Choroid plexus epithelial cell (primary cell): ENCODE measurements around the gene NRXN3.

Experiments
- DNase-seq: peaks from one replicate; pipeline ENCODE4 v3.0.0-alpha.2; 2010; ENCODE audit warnings: low read depth
- H3K4me3 ChIP-seq: 2 replicates; pipeline ENCODE4 v1.5.1; 2011; ENCODE audit warnings: low read depth, mild to moderate bottlenecking, control low read depth, low read length, moderate library complexity
- CTCF ChIP-seq: conservative IDR thresholded peaks from 2 replicates; pipeline ENCODE4 v1.5.1; 2011; ENCODE audit warnings: low read depth, mild to moderate bottlenecking, control low read depth, inconsistent platforms, low read length, moderate library complexity

Gene NRXN3

GRCh38 chr14:79177106-79177505 is 1006.9 kb downstream of the NRXN3 start:
- TF ChIP-seq CTCF, result no peak
- H3K4me3 ChIP-seq, result no peak overlapping the region
- no peak for DNase-seq

GRCh38 chr14:79178719-79179118 is 1008.5 kb downstream of the NRXN3 start:
- DNase-seq, result no peak
- H3K4me3 ChIP-seq, result no peak overlapping the region
- no peak for TF ChIP-seq CTCF

- no peak for TF ChIP-seq CTCF
- no peak for DNase-seq
These were observed 1009.8 kb downstream of the NRXN3 start for GRCh38 chr14:79179985-79180384.

GRCh38 chr14:79180656-79181055 is 1010.5 kb downstream of the NRXN3 start:
- no peak for TF ChIP-seq CTCF
- no peak for DNase-seq

More at GRCh38 chr14:79179985-79180384, 1009.8 kb downstream of the NRXN3 start:
- no peak overlapping the region for H3K4me3 ChIP-seq

GRCh38 chr14:79186523-79186922 is 1016.4 kb downstream of the NRXN3 start:
- no peak overlapping the region for H3K4me3 ChIP-seq
- no peak for TF ChIP-seq CTCF
- peak; percentile 45 for DNase-seq

More at GRCh38 chr14:79180656-79181055, 1010.5 kb downstream of the NRXN3 start:
- H3K4me3 ChIP-seq, result no peak overlapping the region

GRCh38 chr14:79193689-79194477 is 1023.7 kb downstream of the NRXN3 start:
- no peak for TF ChIP-seq CTCF
- H3K4me3 ChIP-seq, result no peak overlapping the region
- peak; percentile 14 for DNase-seq

GRCh38 chr14:79196216-79196615 is 1026.0 kb downstream of the NRXN3 start:
- DNase-seq, result no peak
- TF ChIP-seq CTCF, result no peak

More at GRCh38 chr14:79196216-79196615, 1026.0 kb downstream of the NRXN3 start:
- no peak overlapping the region for H3K4me3 ChIP-seq
